ENCODE results near the gene CALML4.
"Not testable (repeated sequence)": the region's sequence is repeated elsewhere in the genome, so short reads cannot be mapped to it uniquely, and the experiment has no call there.

The CALML4 gene

DNA sequence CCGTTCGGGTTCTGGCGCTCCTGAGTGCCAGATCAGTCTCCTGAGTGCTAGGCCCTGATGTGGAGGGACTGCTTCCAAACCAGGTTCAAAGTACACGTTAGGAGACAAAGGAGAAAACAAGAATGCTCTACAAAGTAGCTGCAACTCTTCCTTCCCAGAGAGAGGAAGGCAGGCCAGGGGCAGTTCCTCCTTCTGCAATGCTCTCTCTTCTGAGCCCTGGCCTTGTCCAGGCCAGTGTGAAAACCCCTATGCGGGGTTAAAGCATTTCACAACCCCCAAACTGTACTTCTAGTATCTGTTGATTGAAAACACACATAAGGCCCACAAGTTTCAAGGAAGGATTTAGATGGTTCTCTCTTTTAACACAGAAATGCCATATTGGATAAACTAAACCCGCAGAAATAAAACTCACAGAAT is 9.7 kb upstream of the CALML4 start:
- peaks cover 89% of the 10 kb centered on the region for H3K36me3 ChIP-seq
- TF ChIP-seq, protein P1, sequence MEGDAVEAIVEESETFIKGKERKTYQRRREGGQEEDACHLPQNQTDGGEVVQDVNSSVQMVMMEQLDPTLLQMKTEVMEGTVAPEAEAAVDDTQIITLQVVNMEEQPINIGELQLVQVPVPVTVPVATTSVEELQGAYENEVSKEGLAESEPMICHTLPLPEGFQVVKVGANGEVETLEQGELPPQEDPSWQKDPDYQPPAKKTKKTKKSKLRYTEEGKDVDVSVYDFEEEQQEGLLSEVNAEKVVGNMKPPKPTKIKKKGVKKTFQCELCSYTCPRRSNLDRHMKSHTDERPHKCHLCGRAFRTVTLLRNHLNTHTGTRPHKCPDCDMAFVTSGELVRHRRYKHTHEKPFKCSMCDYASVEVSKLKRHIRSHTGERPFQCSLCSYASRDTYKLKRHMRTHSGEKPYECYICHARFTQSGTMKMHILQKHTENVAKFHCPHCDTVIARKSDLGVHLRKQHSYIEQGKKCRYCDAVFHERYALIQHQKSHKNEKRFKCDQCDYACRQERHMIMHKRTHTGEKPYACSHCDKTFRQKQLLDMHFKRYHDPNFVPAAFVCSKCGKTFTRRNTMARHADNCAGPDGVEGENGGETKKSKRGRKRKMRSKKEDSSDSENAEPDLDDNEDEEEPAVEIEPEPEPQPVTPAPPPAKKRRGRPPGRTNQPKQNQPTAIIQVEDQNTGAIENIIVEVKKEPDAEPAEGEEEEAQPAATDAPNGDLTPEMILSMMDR (IDR thresholded peaks at IDR 0.05; ENCODE audit: low read depth, low read length): no peak
- no peak overlapping the region for H3K27ac ChIP-seq
- no peak for DNase-seq
- no peaks in the 10 kb centered on the region for H3K9me3 ChIP-seq (ENCODE audit: severe bottlenecking)
- H3K4me3 ChIP-seq (ENCODE audit: low read depth, low read length): no peak overlapping the region
- no peaks in the 10 kb centered on the region for H3K27me3 ChIP-seq (ENCODE audit: insufficient read depth, low read depth, severe bottlenecking)

DNA sequence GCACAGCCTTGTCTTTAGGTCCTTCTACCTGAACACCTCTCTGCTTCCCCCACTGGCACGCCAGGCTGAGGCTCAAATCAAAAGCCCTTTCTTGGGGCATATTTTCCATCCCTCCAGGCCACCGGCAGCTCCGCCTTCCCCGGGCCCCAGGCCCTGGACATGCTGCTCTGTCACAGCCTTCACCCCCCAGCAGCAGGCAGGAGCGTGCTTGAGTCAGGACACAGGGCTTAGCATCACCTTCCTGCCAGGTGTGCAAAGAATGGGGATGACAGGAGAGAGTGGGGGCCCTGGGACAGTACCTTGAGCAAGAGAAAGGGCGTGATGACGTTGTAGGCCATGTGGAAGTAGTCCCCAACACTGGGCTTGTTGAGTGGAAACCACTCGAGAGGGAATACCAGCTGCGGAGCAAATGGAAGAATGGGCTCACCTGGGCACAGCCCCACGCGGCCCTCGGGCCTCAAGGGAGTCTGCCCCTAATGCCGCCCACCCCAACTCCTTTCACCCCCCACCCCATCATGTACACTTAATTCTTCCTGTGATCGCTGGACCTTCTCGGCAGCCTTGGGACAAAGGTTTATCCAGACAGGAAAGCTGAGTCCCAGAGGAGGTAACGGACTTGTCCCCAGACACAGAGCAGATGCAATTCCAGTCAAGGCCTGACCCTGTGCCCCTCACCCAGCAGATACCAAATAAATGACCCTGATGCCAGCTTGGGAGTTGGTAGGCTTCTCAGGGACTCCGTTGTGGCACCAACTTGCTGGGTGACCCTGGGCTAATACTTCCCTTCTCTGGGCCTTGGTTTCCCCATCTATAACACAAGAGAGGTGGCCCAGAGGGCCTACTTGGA is 9.1 kb upstream of the CALML4 start:
- Histone ChIP-seq H3K9me3 (ENCODE audit: severe bottlenecking) (no peaks in the 10 kb centered on the region), H3K27ac (no peak overlapping the region), H3K36me3 (peaks cover 89% of the 10 kb centered on the region), H3K27me3 (ENCODE audit: insufficient read depth, low read depth, severe bottlenecking) (no peaks in the 10 kb centered on the region), H3K4me3 (ENCODE audit: low read depth, low read length) (no peak overlapping the region)
- DNase-seq: no peak
- TF ChIP-seq, protein P1 (IDR thresholded peaks at IDR 0.05; ENCODE audit: low read depth, low read length): no peak

- not testable (repeated sequence) for H3K27ac ChIP-seq; DNase-seq; H3K27me3 ChIP-seq (ENCODE audit: insufficient read depth, low read depth, severe bottlenecking); H3K9me3 ChIP-seq (ENCODE audit: severe bottlenecking); H3K4me3 ChIP-seq (ENCODE audit: low read depth, low read length)
- peaks cover 86% of the 10 kb centered on the region for H3K36me3 ChIP-seq
Measured at GRCh38 chr15:68213491-68213845, 8.3 kb upstream of the CALML4 start.

DNA sequence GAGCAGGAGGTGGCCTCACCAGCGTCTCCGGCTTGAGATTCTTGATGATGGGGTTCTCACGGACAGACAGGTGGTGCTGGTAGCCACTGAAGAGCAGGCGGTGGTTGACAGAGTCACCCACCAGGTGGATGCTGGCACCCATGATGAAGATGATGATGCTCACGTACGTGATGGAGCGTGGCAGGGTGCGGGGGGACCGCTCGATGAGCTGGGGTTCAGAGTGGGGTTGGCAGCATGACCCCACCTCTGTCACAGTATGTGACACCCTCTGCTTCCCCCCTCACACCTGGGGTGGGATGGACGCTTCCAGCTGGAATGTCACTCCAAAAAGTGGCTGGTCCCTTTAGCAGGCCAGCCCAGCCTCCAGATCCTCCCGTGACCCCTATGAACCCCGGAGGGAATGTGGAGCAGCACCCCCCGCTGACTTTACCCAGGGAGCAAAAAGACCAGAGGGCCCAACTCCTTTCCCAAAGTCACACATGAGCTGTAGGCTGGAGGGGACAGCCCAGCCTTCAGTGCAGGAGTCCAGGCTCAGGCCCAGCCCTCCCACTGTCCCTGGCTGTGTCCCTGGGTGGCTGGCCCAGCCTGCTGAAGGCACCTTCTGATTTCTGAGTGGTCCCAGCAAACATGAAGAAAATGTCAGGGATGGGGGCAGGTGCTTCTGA is 6.7 kb upstream of the CALML4 start:
- TF ChIP-seq, protein P1 (IDR thresholded peaks at IDR 0.05; ENCODE audit: low read depth, low read length): no peak
- H3K4me3 ChIP-seq (ENCODE audit: low read depth, low read length): no peak overlapping the region
- peak overlapping the region; percentile 52 for H3K27ac ChIP-seq
- H3K36me3 ChIP-seq: peaks cover 84% of the 10 kb centered on the region
- H3K9me3 ChIP-seq (ENCODE audit: severe bottlenecking): no peaks in the 10 kb centered on the region
- H3K27me3 ChIP-seq (ENCODE audit: insufficient read depth, low read depth, severe bottlenecking): no peaks in the 10 kb centered on the region
- DNase-seq: no peak

GRCh38 chr15:68210821-68211655 is 5.9 kb upstream of the CALML4 start:
- DNase-seq: peak; percentile 85

More at GRCh38 chr15:68210821-68211655, 5.9 kb upstream of the CALML4 start:
- Histone ChIP-seq H3K4me3 (ENCODE audit: low read depth, low read length) (no peak overlapping the region), H3K27ac (peak overlapping the region; percentile 57), H3K36me3 (peaks cover 79% of the 10 kb centered on the region), H3K27me3 (ENCODE audit: insufficient read depth, low read depth, severe bottlenecking) (no peaks in the 10 kb centered on the region), H3K9me3 (ENCODE audit: severe bottlenecking) (no peaks in the 10 kb centered on the region)
- TF ChIP-seq, protein P1 (IDR thresholded peaks at IDR 0.05; ENCODE audit: low read depth, low read length): peak; percentile 92
